ENCODE data around the gene C20orf204. TPM values are rescaled to one million over a fixed set of nuclear protein-coding genes. Genes with fewer than 3 reads are reported as not detected.

C20orf204 gene
- total RNA-seq, 1 donor from 2014 or later: 0.52 TPM

DNA sequence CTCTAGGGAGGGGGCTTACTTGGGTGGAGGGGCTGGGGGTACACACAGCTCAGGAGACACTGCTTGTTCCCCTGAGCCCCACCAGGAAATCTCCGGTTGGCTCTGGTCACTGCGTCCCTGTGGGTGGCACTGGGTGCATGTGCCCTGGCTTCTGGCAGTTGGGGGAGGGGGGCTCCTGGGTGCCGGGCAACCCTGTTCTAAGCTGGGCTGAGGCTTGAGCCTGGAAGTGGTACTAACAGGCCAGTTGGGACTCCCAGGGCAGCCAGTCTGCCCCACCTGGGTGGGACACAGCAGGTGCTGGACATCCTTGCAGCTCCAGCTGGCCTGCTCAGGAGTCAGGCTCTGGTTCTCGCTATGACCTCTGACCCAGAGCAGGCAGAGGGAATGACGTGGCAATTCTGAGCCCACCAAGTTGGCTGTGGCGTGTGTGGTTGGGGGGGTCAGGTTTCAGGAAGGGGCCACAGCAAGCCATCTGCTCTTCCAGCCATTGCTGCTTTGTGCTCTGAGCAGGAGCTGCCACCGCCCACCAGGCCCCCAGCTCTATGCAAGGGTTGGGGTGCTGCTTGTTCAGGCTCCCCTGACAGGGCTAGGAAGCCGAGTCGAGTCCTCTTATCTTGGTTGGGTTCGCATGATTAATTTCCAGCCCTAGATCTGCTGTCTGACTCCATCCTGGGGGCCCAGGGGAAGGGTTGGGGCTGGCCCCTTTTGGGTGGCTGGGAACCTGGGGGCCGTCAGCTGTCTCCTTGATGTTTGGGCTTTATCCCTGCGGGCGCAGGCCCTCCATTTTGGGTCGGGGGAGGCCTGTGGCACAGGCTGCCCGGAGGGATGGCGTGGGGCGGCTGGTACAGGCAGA is 590 bp downstream of the C20orf204 start:
- Histone ChIP-seq H3K4me1 (ENCODE audit: control insufficient read depth in 3 of 3, insufficient read depth in 3 of 3, low read length in 3 of 3) (peaks cover 6 to 32% (median 28%) of the 10 kb centered on the region in 3 donors), H3K27me3 (ENCODE audit: control insufficient read depth in 3 of 3, insufficient read depth in 3 of 3, low read length in 3 of 3) (peaks cover 49 to 57% (median 52%) of the 10 kb centered on the region in 3 donors), H3K27ac (ENCODE audit: low read depth, low read length) (no peak overlapping the region), H3K4me3 (ENCODE audit: low read length in 3 of 3) (no peak overlapping the region), H3K36me3 (ENCODE audit: control insufficient read depth in 3 of 3, insufficient read depth in 3 of 3, low read length in 3 of 3) (peaks cover 21 to 24% (median 21%) of the 10 kb centered on the region in 3 donors), H3K9ac (ENCODE audit: low read depth in 1 of 3, low read length in 3 of 3) (peak overlapping the region in 1 of 3 donors; percentile 25), H3K9me3 (ENCODE audit: control insufficient read depth in 3 of 3, low read length in 3 of 3) (no peaks in the 10 kb centered on the region)

DNA sequence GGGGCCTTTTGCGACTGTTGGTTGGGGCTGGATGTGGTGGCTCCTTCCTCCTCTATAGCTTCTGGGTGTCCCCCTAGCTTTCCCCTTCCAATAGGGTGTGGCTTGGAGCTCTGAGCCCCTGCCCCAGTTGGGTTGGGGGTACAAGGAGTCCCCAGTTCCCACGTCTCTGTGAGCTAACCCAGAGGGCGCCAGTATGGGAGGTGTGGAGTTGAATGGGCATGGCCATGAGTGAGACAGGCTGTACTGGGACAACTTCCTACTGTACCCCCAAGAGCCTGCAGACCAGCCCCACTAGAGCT is 1.2 kb downstream of the C20orf204 start:
- H3K36me3 ChIP-seq (ENCODE audit: control insufficient read depth in 3 of 3, insufficient read depth in 3 of 3, low read length in 3 of 3): peaks cover 16 to 18% (median 16%) of the 10 kb centered on the region in 3 donors
- no peak overlapping the region for H3K4me3 ChIP-seq (ENCODE audit: low read length in 3 of 3)
- peaks cover 6 to 34% (median 32%) of the 10 kb centered on the region in 3 donors for H3K4me1 ChIP-seq (ENCODE audit: control insufficient read depth in 3 of 3, insufficient read depth in 3 of 3, low read length in 3 of 3)
- H3K9ac ChIP-seq (ENCODE audit: low read depth in 1 of 3, low read length in 3 of 3): no peak overlapping the region
- no peaks in the 10 kb centered on the region for H3K9me3 ChIP-seq (ENCODE audit: control insufficient read depth in 3 of 3, low read length in 3 of 3)
- no peak overlapping the region for H3K27ac ChIP-seq (ENCODE audit: low read depth, low read length)
- peaks cover 54 to 62% (median 57%) of the 10 kb centered on the region in 3 donors for H3K27me3 ChIP-seq (ENCODE audit: control insufficient read depth in 3 of 3, insufficient read depth in 3 of 3, low read length in 3 of 3)

DNA sequence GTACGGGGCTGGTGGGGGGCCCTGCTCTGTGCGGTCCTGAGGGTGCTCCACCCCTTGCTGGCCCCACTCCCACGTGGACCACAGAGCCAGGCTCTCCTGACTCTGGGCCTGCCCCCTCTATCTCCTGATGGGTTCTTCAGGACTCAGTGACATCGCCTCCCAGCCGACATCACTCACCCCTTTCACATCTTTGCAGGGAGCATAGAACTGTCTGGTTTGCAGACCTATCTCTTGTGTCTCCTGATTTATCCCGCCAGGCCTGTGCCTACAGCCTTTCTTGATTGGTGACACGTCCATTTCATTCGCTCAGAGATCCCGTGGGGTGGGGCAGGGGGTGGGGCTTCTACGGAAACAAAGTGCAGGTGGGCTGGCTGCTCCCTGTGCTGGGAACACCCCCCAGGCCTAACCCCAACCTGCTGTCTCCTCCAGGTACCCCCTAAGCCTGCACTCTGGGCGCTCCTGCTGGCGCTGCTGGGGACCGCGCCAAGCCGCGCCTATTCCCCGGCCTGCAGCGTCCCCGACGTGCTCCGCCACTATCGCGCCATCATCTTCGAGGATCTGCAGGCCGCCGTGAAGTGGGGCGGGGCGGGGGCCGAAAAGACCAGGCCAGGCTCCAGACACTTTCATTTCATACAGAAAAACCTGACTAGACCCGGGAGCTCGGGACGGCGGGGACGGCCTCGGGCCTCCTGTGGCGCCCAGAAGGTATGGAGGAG is 1.7 kb downstream of the C20orf204 start:
- H3K4me1 ChIP-seq (ENCODE audit: control insufficient read depth in 3 of 3, insufficient read depth in 3 of 3, low read length in 3 of 3): peaks cover 6 to 36% (median 35%) of the 10 kb centered on the region in 3 donors
- peaks cover 11 to 14% (median 11%) of the 10 kb centered on the region in 3 donors for H3K36me3 ChIP-seq (ENCODE audit: control insufficient read depth in 3 of 3, insufficient read depth in 3 of 3, low read length in 3 of 3)
- no peak overlapping the region for H3K9ac ChIP-seq (ENCODE audit: low read depth in 1 of 3, low read length in 3 of 3)
- H3K9me3 ChIP-seq (ENCODE audit: control insufficient read depth in 3 of 3, low read length in 3 of 3): no peaks in the 10 kb centered on the region
- H3K27me3 ChIP-seq (ENCODE audit: control insufficient read depth in 3 of 3, insufficient read depth in 3 of 3, low read length in 3 of 3): peaks cover 57 to 66% (median 58%) of the 10 kb centered on the region in 3 donors
- no peak overlapping the region for H3K27ac ChIP-seq (ENCODE audit: low read depth, low read length)
- no peak overlapping the region for H3K4me3 ChIP-seq (ENCODE audit: low read length in 3 of 3)

DNA sequence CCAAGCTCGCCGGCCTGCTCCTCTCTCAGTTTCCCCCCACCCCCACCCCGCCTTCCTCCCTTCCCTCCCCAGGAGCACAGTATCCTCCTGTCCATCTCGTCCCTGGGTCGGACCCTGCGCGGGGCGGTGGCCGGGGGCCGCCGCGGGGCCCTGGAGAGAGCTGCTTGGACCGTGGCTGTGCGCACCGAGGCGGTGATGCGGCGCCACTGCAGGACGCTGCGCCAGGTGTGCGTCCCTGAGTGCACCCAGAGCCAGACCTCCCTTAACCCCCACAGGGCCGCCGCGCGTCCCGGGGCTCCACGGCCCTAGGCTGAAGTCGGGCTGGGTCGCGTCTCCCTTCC is 2.2 kb downstream of the C20orf204 start:
- Histone ChIP-seq H3K27me3 (ENCODE audit: control insufficient read depth in 3 of 3, insufficient read depth in 3 of 3, low read length in 3 of 3) (peaks cover 57 to 68% (median 58%) of the 10 kb centered on the region in 3 donors), H3K4me3 (ENCODE audit: low read length in 3 of 3) (no peak overlapping the region), H3K36me3 (ENCODE audit: control insufficient read depth in 3 of 3, insufficient read depth in 3 of 3, low read length in 3 of 3) (peaks cover 6 to 9% (median 9%) of the 10 kb centered on the region in 3 donors), H3K4me1 (ENCODE audit: control insufficient read depth in 3 of 3, insufficient read depth in 3 of 3, low read length in 3 of 3) (peaks cover 6 to 36% (median 35%) of the 10 kb centered on the region in 3 donors), H3K9me3 (ENCODE audit: control insufficient read depth in 3 of 3, low read length in 3 of 3) (no peaks in the 10 kb centered on the region), H3K9ac (ENCODE audit: low read depth in 1 of 3, low read length in 3 of 3) (no peak overlapping the region), H3K27ac (ENCODE audit: low read depth, low read length) (no peak overlapping the region)

DNA sequence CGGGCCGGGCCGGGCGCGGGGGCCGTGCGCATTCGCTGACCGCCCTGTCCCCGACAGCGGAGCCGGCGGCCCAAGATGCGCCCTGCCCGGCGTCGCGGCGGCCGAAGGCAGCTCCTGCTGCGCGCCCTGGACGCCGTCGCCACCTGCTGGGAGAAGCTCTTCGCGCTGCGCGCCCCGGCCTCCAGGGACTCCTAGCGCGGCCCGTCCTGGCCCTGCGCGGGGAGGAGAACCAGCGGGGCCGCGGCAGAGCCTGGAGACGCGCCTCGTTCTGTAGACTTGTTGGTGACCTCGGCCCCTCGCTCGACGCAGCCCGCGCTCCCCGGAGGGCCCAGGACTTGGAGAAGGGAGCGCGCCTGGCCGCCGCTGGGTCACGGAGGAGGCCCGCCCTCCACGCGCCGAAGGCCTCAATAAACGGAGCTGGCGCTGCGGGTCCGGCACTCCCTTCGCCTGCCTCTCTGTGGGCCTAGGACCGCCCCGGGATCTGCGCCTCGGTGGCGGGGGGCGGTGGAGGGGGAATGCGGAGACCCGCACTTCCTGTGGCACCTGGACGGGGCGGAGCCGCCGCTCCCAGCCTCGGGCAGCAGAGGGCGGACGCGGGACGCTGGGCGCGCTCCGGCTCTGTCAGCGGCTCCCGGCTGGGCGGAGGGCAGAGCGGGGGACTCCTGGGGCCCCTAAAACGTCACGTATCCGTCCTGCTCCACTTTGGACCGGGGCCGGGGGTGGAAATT is 2.7 kb downstream of the C20orf204 start:
- H3K9me3 ChIP-seq (ENCODE audit: control insufficient read depth in 3 of 3, low read length in 3 of 3): no peaks in the 10 kb centered on the region
- peak overlapping the region in 2 of 3 donors; percentile 45 to 49 for H3K4me3 ChIP-seq (ENCODE audit: low read length in 3 of 3)
- H3K9ac ChIP-seq (ENCODE audit: low read depth in 1 of 3, low read length in 3 of 3): peak overlapping the region in 1 of 3 donors; percentile 60
- H3K27me3 ChIP-seq (ENCODE audit: control insufficient read depth in 3 of 3, insufficient read depth in 3 of 3, low read length in 3 of 3): peaks cover 58 to 71% (median 58%) of the 10 kb centered on the region in 3 donors
- no peak overlapping the region for H3K27ac ChIP-seq (ENCODE audit: low read depth, low read length)
- H3K36me3 ChIP-seq (ENCODE audit: control insufficient read depth in 3 of 3, insufficient read depth in 3 of 3, low read length in 3 of 3): peaks cover 4 to 8% (median 7%) of the 10 kb centered on the region in 3 donors
- H3K4me1 ChIP-seq (ENCODE audit: control insufficient read depth in 3 of 3, insufficient read depth in 3 of 3, low read length in 3 of 3): peaks cover 6 to 36% (median 35%) of the 10 kb centered on the region in 3 donors

DNA sequence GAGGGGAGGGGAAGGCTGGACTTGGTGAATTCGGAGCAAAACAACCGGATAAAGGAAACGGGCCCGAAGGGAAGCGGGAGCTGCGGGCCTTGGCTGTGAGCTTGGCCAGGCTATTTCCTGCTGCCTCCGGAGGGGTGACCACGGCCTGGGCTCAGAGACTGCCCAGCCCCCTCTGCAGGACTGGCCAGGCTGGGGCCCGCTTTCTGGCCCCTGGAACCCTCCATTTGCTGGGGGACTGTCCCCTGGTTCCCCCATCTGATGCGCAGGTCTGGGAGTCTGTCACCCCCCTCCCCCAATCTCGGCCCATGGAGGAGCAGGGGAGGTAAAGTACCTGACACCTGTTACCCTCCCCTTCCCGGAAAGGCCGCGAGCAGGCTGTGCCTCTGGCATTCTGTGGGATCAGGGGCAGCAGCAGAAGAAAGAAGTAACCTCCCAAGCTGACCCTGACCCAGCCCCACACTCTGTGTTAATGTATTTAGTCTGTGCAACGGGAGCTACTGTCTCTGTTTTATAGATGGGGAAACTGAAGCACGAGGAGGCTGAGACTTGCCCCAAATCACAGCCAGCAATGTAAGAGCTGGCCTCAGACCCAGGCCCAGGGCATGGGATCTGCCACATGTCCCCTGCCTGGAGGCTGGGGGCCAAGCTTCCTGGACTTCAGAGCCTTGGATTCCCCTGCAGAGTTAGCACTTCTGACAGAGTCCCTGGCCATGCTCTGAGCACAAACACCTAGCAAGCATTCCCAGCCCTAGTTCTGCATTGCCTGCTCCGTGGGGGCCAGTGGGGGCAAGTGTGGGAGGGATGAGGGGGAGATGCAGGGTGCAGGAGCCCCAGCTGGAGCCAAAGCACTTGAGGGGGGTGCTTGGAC is 3.5 kb downstream of the C20orf204 start:
- peak overlapping the region; percentile 28 for H3K27ac ChIP-seq (ENCODE audit: low read depth, low read length)

DNA sequence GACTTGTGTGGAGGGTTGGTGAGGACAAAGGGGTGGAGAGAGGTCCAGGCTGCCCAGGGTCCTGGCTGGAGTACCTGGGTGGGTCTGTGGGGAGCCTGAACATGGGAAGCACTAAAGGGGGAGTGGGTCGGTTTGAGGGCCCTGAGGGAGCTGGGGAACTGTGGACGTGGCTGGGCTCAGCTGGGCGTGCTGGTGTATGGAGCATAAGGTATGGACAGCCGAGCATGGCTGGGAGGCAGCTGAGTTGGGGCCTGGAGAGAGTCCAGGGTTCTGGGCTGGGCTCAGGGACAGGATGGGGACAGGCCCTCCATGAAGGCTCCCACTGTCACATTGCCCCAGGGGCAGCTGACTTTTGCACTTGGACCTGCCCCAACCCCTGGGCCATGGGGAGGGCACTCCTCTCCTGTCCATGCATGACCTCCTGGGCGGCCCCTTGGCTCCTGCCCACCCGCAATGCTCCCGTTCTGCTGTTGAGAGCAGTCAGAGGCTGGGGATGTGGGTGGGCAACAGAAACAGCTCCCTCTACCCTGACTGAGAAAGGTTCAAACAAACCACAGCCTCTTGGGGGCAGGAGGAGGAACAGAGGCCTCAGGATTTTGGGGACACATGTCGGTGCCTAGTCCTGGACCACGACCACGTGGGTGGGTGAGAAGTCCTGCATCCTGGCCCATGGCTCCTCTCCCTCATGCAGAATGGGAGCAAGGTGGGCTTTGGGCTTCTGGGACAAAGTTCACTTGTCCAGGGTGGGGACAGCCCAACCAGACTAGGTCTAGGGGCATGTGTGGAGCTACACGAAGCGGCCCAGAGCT is 4.5 kb downstream of the C20orf204 start:
- Histone ChIP-seq H3K27me3 (ENCODE audit: control insufficient read depth in 3 of 3, insufficient read depth in 3 of 3, low read length in 3 of 3) (peaks cover 71 to 81% (median 72%) of the 10 kb centered on the region in 3 donors), H3K27ac (ENCODE audit: low read depth, low read length) (no peak overlapping the region), H3K4me3 (ENCODE audit: low read length in 3 of 3) (peak overlapping the region in 1 of 3 donors; percentile 7)

More for the DNA sequence above, 3.5 kb downstream of the C20orf204 start:
- peaks cover 6 to 35% (median 33%) of the 10 kb centered on the region in 3 donors for H3K4me1 ChIP-seq (ENCODE audit: control insufficient read depth in 3 of 3, insufficient read depth in 3 of 3, low read length in 3 of 3)
- H3K9ac ChIP-seq (ENCODE audit: low read depth in 1 of 3, low read length in 3 of 3): peak overlapping the region in 1 of 3 donors; percentile 60
- peak overlapping the region in 1 of 3 donors; percentile 41 for H3K4me3 ChIP-seq (ENCODE audit: low read length in 3 of 3)
- no peaks in the 10 kb centered on the region for H3K9me3 ChIP-seq (ENCODE audit: control insufficient read depth in 3 of 3, low read length in 3 of 3)
- peaks cover 0 to 4% (median 3%) of the 10 kb centered on the region in 3 donors for H3K36me3 ChIP-seq (ENCODE audit: control insufficient read depth in 3 of 3, insufficient read depth in 3 of 3, low read length in 3 of 3)
- peaks cover 63 to 74% (median 63%) of the 10 kb centered on the region in 3 donors for H3K27me3 ChIP-seq (ENCODE audit: control insufficient read depth in 3 of 3, insufficient read depth in 3 of 3, low read length in 3 of 3)

DNA sequence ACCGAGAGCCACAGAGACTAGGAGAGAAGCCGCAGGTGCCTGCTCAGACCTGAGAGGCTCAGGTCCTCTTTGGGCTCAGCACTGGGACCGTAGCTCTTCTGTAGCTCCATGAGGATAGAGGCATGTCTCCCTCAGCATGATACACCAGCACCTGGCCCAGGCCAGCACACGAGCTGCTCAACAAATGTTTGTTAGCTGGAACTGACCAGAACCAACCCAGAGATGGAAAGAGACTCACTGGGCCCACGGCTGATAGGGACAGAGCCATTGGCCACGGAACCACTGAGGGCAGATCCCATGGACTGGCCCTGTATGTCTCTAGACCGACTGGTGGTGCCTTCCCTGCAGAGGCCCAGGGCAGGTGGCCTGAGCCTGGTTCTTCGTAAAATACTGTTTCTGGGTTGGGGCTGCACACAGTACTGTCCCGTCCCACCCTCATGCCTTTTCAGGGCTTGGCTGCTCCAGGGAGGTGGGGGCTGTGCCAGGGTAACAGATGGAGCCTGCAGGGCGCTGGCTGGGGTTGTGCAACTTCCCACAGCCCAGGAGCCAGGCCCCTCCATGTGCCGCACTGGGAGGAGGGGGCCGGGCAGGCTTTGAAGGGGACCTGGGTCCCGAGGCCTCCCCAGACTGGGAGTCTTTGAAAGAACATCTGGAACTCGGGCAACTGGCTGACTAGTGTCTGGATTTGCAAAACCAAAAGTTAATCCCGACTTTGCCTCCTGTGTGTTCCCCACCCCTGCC is 5.2 kb downstream of the C20orf204 start:
- no peaks in the 10 kb centered on the region for H3K36me3 ChIP-seq (ENCODE audit: control insufficient read depth in 3 of 3, insufficient read depth in 3 of 3, low read length in 3 of 3)
- H3K27me3 ChIP-seq (ENCODE audit: control insufficient read depth in 3 of 3, insufficient read depth in 3 of 3, low read length in 3 of 3): peaks cover 75 to 85% (median 79%) of the 10 kb centered on the region in 3 donors
- no peak overlapping the region for H3K27ac ChIP-seq (ENCODE audit: low read depth, low read length)
- H3K4me1 ChIP-seq (ENCODE audit: control insufficient read depth in 3 of 3, insufficient read depth in 3 of 3, low read length in 3 of 3): peaks cover 6 to 35% (median 33%) of the 10 kb centered on the region in 3 donors
- no peak overlapping the region for H3K9ac ChIP-seq (ENCODE audit: low read depth in 1 of 3, low read length in 3 of 3)
- H3K9me3 ChIP-seq (ENCODE audit: control insufficient read depth in 3 of 3, low read length in 3 of 3): no peaks in the 10 kb centered on the region
- H3K4me3 ChIP-seq (ENCODE audit: low read length in 3 of 3): peak overlapping the region in 1 of 3 donors; percentile 22

More for the DNA sequence above, 4.5 kb downstream of the C20orf204 start:
- Histone ChIP-seq H3K36me3 (ENCODE audit: control insufficient read depth in 3 of 3, insufficient read depth in 3 of 3, low read length in 3 of 3) (no peaks in the 10 kb centered on the region), H3K4me1 (ENCODE audit: control insufficient read depth in 3 of 3, insufficient read depth in 3 of 3, low read length in 3 of 3) (peaks cover 6 to 35% (median 33%) of the 10 kb centered on the region in 3 donors), H3K9me3 (ENCODE audit: control insufficient read depth in 3 of 3, low read length in 3 of 3) (no peaks in the 10 kb centered on the region), H3K9ac (ENCODE audit: low read depth in 1 of 3, low read length in 3 of 3) (no peak overlapping the region)
